ENCODE results near the gene GRID1.

The GRID1 gene

GRCh38 chr10:86315549-86315942 lies 51.0 kb downstream of the GRID1 start:
- H3K4me3 ChIP-seq, result no peak overlapping the region
- no peaks in the 10 kb centered on the region for H3K36me3 ChIP-seq (ENCODE audit: insufficient read depth, low read length)
- TF ChIP-seq EZH2 (IDR thresholded peaks at IDR 0.05) (no peak), FOXP2 (optimal IDR thresholded peaks at IDR 0.05; ENCODE audit: control extremely low read depth, extremely low read length, insufficient read depth) (no peak), POLR2AphosphoS5 (IDR thresholded peaks at IDR 0.05; ENCODE audit: borderline replicate concordance, low read depth, low read length) (no peak)
- no peaks in the 10 kb centered on the region for H3K9me3 ChIP-seq (ENCODE audit: low read depth, low read length)
- H3K9ac ChIP-seq (ENCODE audit: insufficient read length), result no peak overlapping the region
- no peak for DNase-seq (ENCODE audit: low read depth, low spot score)
- H3K27ac ChIP-seq, result no peak overlapping the region

- no peak for DNase-seq (ENCODE audit: low read depth, low spot score)
- TF ChIP-seq EZH2 (IDR thresholded peaks at IDR 0.05), result no peak
- TF ChIP-seq POLR2AphosphoS5 (IDR thresholded peaks at IDR 0.05; ENCODE audit: borderline replicate concordance, low read depth, low read length), result no peak
- TF ChIP-seq FOXP2 (optimal IDR thresholded peaks at IDR 0.05; ENCODE audit: control extremely low read depth, extremely low read length, insufficient read depth), result no peak
- Histone ChIP-seq H3K9ac (ENCODE audit: insufficient read length) (no peak overlapping the region), H3K4me3 (no peak overlapping the region), H3K36me3 (ENCODE audit: insufficient read depth, low read length) (no peaks in the 10 kb centered on the region), H3K27ac (no peak overlapping the region), H3K9me3 (ENCODE audit: low read depth, low read length) (no peaks in the 10 kb centered on the region)
Observed at GRCh38 chr10:86314616-86315548, 51.7 kb downstream of the GRID1 start.

DNA sequence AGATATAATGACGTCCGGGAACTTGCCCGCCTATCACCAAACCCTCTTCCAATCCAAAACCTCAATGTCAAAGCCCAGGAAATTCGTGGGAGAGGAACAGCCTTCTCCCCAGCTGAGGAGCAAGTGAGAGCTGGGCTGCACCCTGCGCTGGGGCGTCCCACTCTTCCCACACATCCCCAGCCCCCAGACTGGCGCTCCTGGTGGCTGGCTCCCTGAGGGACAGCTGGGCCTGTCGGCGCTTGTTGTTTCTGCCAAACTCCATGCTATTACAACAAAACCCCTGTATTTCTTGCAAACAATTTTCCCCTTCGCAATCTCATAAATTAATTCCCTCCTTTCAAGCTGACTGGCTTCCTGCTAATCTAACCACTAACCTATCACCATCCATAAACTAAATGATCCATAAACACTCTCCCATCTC lies 53.0 kb downstream of the GRID1 start:
- TF ChIP-seq POLR2AphosphoS5 (IDR thresholded peaks at IDR 0.05; ENCODE audit: borderline replicate concordance, low read depth, low read length) (no peak), FOXP2 (optimal IDR thresholded peaks at IDR 0.05; ENCODE audit: control extremely low read depth, extremely low read length, insufficient read depth) (no peak), EZH2 (IDR thresholded peaks at IDR 0.05) (no peak)
- H3K36me3 ChIP-seq (ENCODE audit: insufficient read depth, low read length), result no peaks in the 10 kb centered on the region
- no peak overlapping the region for H3K27ac ChIP-seq
- H3K4me3 ChIP-seq, result no peak overlapping the region
- DNase-seq (ENCODE audit: low read depth, low spot score), result no peak
- H3K9me3 ChIP-seq (ENCODE audit: low read depth, low read length), result no peaks in the 10 kb centered on the region
- H3K9ac ChIP-seq (ENCODE audit: insufficient read length), result no peak overlapping the region

- Histone ChIP-seq H3K9me3 (ENCODE audit: low read depth, low read length) (no peaks in the 10 kb centered on the region), H3K27ac (no peak overlapping the region), H3K4me3 (no peak overlapping the region), H3K9ac (ENCODE audit: insufficient read length) (no peak overlapping the region), H3K36me3 (ENCODE audit: insufficient read depth, low read length) (no peaks in the 10 kb centered on the region)
- TF ChIP-seq FOXP2 (optimal IDR thresholded peaks at IDR 0.05; ENCODE audit: control extremely low read depth, extremely low read length, insufficient read depth), result no peak
- TF ChIP-seq POLR2AphosphoS5 (IDR thresholded peaks at IDR 0.05; ENCODE audit: borderline replicate concordance, low read depth, low read length), result no peak
- TF ChIP-seq EZH2 (IDR thresholded peaks at IDR 0.05), result no peak
- no peak for DNase-seq (ENCODE audit: low read depth, low spot score)
Observed at GRCh38 chr10:86312701-86313270, 53.8 kb downstream of the GRID1 start.

DNA sequence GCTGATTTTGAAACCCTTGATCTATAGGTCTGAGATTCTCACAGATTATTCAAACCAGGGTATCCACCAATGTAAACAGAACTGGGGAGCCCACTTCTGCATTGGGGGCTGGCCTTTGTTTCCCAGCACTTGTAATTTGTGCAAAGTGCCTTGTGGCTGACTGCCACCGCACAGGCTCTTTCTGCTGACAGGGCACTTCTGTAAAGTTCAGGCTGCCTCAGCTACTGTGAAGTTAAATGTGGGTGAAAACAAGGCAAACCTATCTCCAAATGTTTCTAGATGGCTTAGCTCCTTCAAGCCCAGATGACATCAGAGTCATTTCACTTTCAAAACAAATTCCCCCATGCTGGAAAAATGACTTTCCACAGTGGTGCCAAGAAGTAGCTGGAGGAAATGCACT lies 54.7 kb downstream of the GRID1 start:
- H3K9me3 ChIP-seq (ENCODE audit: low read depth, low read length), result no peaks in the 10 kb centered on the region
- H3K36me3 ChIP-seq (ENCODE audit: insufficient read depth, low read length), result no peaks in the 10 kb centered on the region
- DNase-seq (ENCODE audit: low read depth, low spot score), result no peak
- H3K9ac ChIP-seq (ENCODE audit: insufficient read length), result no peak overlapping the region
- no peak overlapping the region for H3K4me3 ChIP-seq
- no peak overlapping the region for H3K27ac ChIP-seq
- no peak for TF ChIP-seq POLR2AphosphoS5 (IDR thresholded peaks at IDR 0.05; ENCODE audit: borderline replicate concordance, low read depth, low read length)
- no peak for TF ChIP-seq FOXP2 (optimal IDR thresholded peaks at IDR 0.05; ENCODE audit: control extremely low read depth, extremely low read length, insufficient read depth)
- TF ChIP-seq EZH2 (IDR thresholded peaks at IDR 0.05), result no peak

DNA sequence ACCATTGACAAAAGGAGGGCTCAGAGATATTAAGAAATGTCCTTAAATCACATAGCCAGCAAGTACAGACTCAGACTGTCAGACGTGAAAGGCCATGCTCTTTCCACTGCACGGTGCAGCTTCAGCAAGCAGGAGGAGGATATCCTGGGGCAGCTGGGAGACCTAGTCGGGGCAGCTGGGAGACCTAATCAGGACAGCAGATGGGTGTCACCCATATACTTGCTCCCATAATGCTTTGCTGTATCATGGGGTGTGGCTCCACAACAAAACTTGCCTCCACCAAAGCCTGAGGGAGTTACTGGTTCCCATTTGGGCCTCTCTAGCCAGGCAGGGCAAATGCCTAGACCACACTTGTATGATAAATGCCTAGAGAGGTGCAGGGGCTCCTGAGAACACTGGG lies 55.4 kb downstream of the GRID1 start:
- H3K9me3 ChIP-seq (ENCODE audit: low read depth, low read length), result no peaks in the 10 kb centered on the region
- H3K4me3 ChIP-seq, result no peak overlapping the region
- no peaks in the 10 kb centered on the region for H3K36me3 ChIP-seq (ENCODE audit: insufficient read depth, low read length)
- no peak overlapping the region for H3K9ac ChIP-seq (ENCODE audit: insufficient read length)
- H3K27ac ChIP-seq, result no peak overlapping the region
- no peak for TF ChIP-seq EZH2 (IDR thresholded peaks at IDR 0.05)
- TF ChIP-seq POLR2AphosphoS5 (IDR thresholded peaks at IDR 0.05; ENCODE audit: borderline replicate concordance, low read depth, low read length), result no peak
- no peak for TF ChIP-seq FOXP2 (optimal IDR thresholded peaks at IDR 0.05; ENCODE audit: control extremely low read depth, extremely low read length, insufficient read depth)
- no peak for DNase-seq (ENCODE audit: low read depth, low spot score)

DNA sequence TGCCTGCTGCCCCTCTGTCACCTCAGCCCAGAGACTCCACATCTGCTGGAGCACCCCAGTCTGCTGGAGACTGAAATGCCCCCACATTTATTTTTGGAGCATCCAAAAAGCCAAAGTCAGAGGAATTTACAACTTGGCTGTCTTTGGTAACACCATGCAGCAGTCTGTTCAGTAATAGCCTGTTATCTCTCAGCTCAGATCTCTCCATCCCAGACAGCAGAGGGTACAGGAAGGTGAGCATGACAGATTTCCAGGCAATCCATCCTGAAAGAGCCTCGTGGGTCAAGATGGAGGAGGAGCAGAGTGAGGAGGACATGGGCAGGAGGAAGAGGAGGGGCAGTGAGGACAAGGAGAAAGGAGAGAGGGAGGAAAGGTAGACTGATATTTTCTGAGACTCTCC lies 55.9 kb downstream of the GRID1 start:
- H3K4me3 ChIP-seq, result no peak overlapping the region
- H3K9me3 ChIP-seq (ENCODE audit: low read depth, low read length), result no peaks in the 10 kb centered on the region
- H3K9ac ChIP-seq (ENCODE audit: insufficient read length), result no peak overlapping the region
- H3K36me3 ChIP-seq (ENCODE audit: insufficient read depth, low read length), result no peaks in the 10 kb centered on the region
- TF ChIP-seq EZH2 (IDR thresholded peaks at IDR 0.05), result no peak
- TF ChIP-seq POLR2AphosphoS5 (IDR thresholded peaks at IDR 0.05; ENCODE audit: borderline replicate concordance, low read depth, low read length), result no peak
- no peak for TF ChIP-seq FOXP2 (optimal IDR thresholded peaks at IDR 0.05; ENCODE audit: control extremely low read depth, extremely low read length, insufficient read depth)
- no peak for DNase-seq (ENCODE audit: low read depth, low spot score)
- no peak overlapping the region for H3K27ac ChIP-seq

GRCh38 chr10:86310291-86310690 lies 56.3 kb downstream of the GRID1 start:
- no peak for TF ChIP-seq EZH2 (IDR thresholded peaks at IDR 0.05)
- TF ChIP-seq FOXP2 (optimal IDR thresholded peaks at IDR 0.05; ENCODE audit: control extremely low read depth, extremely low read length, insufficient read depth), result no peak
- no peak for TF ChIP-seq POLR2AphosphoS5 (IDR thresholded peaks at IDR 0.05; ENCODE audit: borderline replicate concordance, low read depth, low read length)
- no peak for DNase-seq (ENCODE audit: low read depth, low spot score)
- no peaks in the 10 kb centered on the region for H3K9me3 ChIP-seq (ENCODE audit: low read depth, low read length)

More at GRCh38 chr10:86310291-86310690, 56.3 kb downstream of the GRID1 start:
- no peak overlapping the region for H3K4me3 ChIP-seq
- H3K36me3 ChIP-seq (ENCODE audit: insufficient read depth, low read length), result no peaks in the 10 kb centered on the region
- no peak overlapping the region for H3K9ac ChIP-seq (ENCODE audit: insufficient read length)
- H3K27ac ChIP-seq, result no peak overlapping the region
